Lower leg skin (tissue), 3 donors: Measurements from ENCODE around the gene CD99.

ENCODE experiments used
- POLR2A ChIP-seq, 2 donors: fragments of 450-650 bp; IDR thresholded peaks; one replicate each; pipeline ENCODE4 v1.6.1; 2016 to 2017; ENCODE audit warnings: antibody characterized with exemption in 2 of 2, mild to moderate bottlenecking in 1 of 2, moderate library complexity in 1 of 2
- TF ChIP-seq, protein P1 (sequence below), 3 donors: fragments of 450-650 bp; IDR thresholded peaks; one replicate each; pipeline ENCODE4 v1.5.1; 2016; ENCODE audit warnings: antibody characterized with exemption in 3 of 3, mild to moderate bottlenecking in 3 of 3, moderate library complexity in 2 of 3

- TF ChIP-seq, protein P1, sequence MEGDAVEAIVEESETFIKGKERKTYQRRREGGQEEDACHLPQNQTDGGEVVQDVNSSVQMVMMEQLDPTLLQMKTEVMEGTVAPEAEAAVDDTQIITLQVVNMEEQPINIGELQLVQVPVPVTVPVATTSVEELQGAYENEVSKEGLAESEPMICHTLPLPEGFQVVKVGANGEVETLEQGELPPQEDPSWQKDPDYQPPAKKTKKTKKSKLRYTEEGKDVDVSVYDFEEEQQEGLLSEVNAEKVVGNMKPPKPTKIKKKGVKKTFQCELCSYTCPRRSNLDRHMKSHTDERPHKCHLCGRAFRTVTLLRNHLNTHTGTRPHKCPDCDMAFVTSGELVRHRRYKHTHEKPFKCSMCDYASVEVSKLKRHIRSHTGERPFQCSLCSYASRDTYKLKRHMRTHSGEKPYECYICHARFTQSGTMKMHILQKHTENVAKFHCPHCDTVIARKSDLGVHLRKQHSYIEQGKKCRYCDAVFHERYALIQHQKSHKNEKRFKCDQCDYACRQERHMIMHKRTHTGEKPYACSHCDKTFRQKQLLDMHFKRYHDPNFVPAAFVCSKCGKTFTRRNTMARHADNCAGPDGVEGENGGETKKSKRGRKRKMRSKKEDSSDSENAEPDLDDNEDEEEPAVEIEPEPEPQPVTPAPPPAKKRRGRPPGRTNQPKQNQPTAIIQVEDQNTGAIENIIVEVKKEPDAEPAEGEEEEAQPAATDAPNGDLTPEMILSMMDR (IDR thresholded peaks at IDR 0.05), result no peak
- no peak for TF ChIP-seq POLR2A (IDR thresholded peaks at IDR 0.05)
These were observed 41.0 kb downstream of the CD99 start for GRCh38 chrX:2732076-2732475.
